Uterus (tissue), 4 donors: Measurements from ENCODE around the gene PPFIA3. TPM values are rescaled to one million over a fixed set of nuclear protein-coding genes. Genes with fewer than 3 reads are reported as not detected.

Source experiments
- DNase-seq, 2 donors: peaks; one replicate each; pipeline ENCODE4 v3.0.0-alpha.2; 2019 to 2020
- H3K27ac ChIP-seq, 2 donors: fragments of 200-600 bp; sonication (generic); 1 replicate in 1 of 2; 2 replicates in 1 of 2; pipeline ENCODE4 v1.5.1; 2016 to 2018
- H3K27me3 ChIP-seq, 2 donors: fragments of 200-600 bp; sonication (generic); one replicate each; pipeline ENCODE4 v1.5.1; 2018 to 2019; ENCODE audit warnings: control low read depth in 1 of 2
- H3K36me3 ChIP-seq, 2 donors: fragments of 200-600 bp; sonication (generic); one replicate each; pipeline ENCODE4 v1.5.1; 2019; ENCODE audit warnings: control low read depth in 1 of 2
- H3K4me1 ChIP-seq, 2 donors: fragments of 200-600 bp; sonication (generic); one replicate each; pipeline ENCODE4 v1.5.1; 2018 to 2019; ENCODE audit warnings: control low read depth in 1 of 2
- H3K4me3 ChIP-seq, 2 donors: fragments of 200-600 bp; sonication (generic); 1 replicate in 1 of 2; 2 replicates in 1 of 2; pipeline ENCODE4 v1.5.1; 2018 to 2019; ENCODE audit warnings: mild to moderate bottlenecking in 1 of 2
- H3K9me3 ChIP-seq, 2 donors: fragments of 200-600 bp; sonication (generic); one replicate each; pipeline ENCODE4 v1.5.1; 2019; ENCODE audit warnings: control low read depth in 1 of 2
- POLR2A ChIP-seq, 2 donors: fragments of 450-650 bp; IDR thresholded peaks; one replicate each; pipeline ENCODE4 v1.6.1; 2016; ENCODE audit warnings: antibody characterized with exemption in 2 of 2, mild to moderate bottlenecking in 1 of 2, moderate library complexity in 1 of 2
- intact Hi-C: fragments of 100-400 bp; cut with DNase I; formaldehyde crosslinking; loops from one replicate; pipeline ENCODE4 v1.15.1; 2023; ENCODE audit warnings: low total_unique reads
- total RNA-seq, 4 donors: library from RNA; depleted of rRNA in 3 of 4; stranded (reverse); fragments of >200 nt in 3 of 4; gene quantifications; one replicate each; pipeline versions ENCODE4 v1.1.0 to v1.2.4, GENCODE V29; 2014 to 2023
- TF ChIP-seq, protein P1 (sequence below), 4 experiments: fragments of 200-600 bp in 2 of 4; fragments of 450-650 bp in 2 of 4; sonication (generic) in 2 of 4; IDR thresholded peaks; one replicate each; pipeline ENCODE4 v1.5.1; 2016 to 2019; ENCODE audit warnings: antibody characterized with exemption in 4 of 4, mild to moderate bottlenecking in 2 of 4, moderate library complexity in 1 of 4
- donor health status: DM: yes; HTN: yes; CAD: no.

The PPFIA3 gene
- total RNA-seq = 1 to 10 TPM in 2 of 4 donors, under 1 TPM in 1, not detected in 1; 0.51 to 8.3 (median 7.4) TPM

DNA sequence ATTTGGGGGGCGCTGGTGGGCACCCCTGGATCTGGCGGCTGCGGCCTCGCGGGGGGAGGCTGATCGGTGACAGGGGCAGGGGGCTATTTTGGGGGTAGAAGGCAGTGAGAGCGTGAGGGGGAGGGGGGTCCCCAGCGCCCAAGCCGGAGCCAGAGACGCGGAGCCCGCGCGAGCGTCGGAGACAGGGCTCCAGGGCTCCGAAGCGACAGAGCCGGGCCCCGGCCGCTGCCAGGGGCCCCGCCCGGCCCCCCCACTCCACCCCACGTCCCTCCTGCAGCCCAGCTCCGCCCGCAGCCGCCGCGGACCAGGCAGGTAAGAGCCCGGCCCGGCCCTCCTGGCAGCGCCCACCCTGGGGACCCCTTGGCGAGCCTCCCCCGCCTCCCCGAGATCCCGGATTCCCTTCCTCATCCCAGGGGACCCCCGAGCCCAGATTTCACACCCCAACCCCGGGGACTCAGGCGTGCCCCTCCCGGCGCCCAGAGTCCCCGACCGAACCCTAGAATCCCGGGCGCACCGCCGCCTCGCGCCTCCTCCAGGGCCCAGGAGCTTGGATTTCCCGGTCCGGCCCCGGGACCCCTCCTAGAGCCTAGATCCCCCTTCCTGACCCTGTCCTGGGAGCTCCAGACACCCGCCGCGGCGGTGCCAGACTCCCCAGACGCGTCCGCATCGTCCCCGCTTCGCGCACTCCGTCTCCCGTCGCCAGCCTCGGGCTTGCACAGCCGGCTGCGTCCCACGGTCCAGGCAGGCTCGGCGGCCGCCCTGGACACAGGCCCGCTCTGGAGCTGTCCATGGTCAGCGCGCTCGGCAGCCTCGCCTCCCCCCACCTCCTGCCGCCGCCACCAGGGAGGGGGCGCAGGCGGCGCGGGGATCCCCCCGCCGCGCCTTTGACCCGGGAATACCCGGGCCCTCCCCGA is at the start of gene PPFIA3:
Gene PPFIA3, plus strand, starts transcription at position 134 of the 914 bp plus-strand sequence. CDS start 8,330 bp downstream, outside the sequence.
- H3K27me3 ChIP-seq = no peaks in the 10 kb centered on the region
- no peak for TF ChIP-seq POLR2A (IDR thresholded peaks at IDR 0.05)
- TF ChIP-seq, protein P1, sequence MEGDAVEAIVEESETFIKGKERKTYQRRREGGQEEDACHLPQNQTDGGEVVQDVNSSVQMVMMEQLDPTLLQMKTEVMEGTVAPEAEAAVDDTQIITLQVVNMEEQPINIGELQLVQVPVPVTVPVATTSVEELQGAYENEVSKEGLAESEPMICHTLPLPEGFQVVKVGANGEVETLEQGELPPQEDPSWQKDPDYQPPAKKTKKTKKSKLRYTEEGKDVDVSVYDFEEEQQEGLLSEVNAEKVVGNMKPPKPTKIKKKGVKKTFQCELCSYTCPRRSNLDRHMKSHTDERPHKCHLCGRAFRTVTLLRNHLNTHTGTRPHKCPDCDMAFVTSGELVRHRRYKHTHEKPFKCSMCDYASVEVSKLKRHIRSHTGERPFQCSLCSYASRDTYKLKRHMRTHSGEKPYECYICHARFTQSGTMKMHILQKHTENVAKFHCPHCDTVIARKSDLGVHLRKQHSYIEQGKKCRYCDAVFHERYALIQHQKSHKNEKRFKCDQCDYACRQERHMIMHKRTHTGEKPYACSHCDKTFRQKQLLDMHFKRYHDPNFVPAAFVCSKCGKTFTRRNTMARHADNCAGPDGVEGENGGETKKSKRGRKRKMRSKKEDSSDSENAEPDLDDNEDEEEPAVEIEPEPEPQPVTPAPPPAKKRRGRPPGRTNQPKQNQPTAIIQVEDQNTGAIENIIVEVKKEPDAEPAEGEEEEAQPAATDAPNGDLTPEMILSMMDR (IDR thresholded peaks at IDR 0.05) = no peak
- no peaks in the 10 kb centered on the region for H3K9me3 ChIP-seq
- H3K4me3 ChIP-seq = peak within 1 kb of the TSS; percentile 51 to 66
- peak within 1 kb of the TSS; percentile 86 to 96 for H3K27ac ChIP-seq
- H3K4me1 ChIP-seq = peaks cover 0 to 17% of the 10 kb centered on the region in 2 donors
- H3K36me3 ChIP-seq = no peaks in the 10 kb centered on the region
- intact Hi-C loops = no loop called here
- peak in 1 of 2 donors; percentile 64 for DNase-seq

DNA sequence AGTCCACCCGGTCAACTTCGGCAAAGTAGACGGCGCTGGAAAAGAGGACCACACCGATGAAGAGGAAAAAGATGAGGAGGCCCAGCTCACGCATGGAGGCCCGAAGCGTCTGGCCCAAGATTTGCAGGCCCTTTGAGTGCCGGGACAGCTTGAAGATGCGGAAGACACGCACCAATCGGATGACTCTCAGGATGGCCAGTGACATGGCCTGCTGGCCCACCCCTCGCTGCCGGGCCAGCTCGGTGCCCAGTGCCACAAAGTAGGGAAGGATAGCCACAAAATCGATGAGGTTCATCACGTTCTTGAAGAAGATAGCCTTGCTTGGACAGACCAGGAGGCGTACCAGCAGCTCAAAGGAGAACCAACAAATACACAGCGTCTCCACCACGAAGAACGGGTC is 48.9 kb upstream of the PPFIA3 start:
- DNase-seq = no peak
- Histone ChIP-seq H3K27ac (no peak overlapping the region), H3K9me3 (no peaks in the 10 kb centered on the region), H3K27me3 (peaks cover 14 to 26% of the 10 kb centered on the region in 2 donors), H3K4me1 (peaks cover 0 to 10% of the 10 kb centered on the region in 2 donors), H3K36me3 (no peaks in the 10 kb centered on the region), H3K4me3 (no peak overlapping the region)
- TF ChIP-seq POLR2A (IDR thresholded peaks at IDR 0.05) = no peak
- TF ChIP-seq, protein P1 (IDR thresholded peaks at IDR 0.05) = no peak
- intact Hi-C loops = no loop called here

DNA sequence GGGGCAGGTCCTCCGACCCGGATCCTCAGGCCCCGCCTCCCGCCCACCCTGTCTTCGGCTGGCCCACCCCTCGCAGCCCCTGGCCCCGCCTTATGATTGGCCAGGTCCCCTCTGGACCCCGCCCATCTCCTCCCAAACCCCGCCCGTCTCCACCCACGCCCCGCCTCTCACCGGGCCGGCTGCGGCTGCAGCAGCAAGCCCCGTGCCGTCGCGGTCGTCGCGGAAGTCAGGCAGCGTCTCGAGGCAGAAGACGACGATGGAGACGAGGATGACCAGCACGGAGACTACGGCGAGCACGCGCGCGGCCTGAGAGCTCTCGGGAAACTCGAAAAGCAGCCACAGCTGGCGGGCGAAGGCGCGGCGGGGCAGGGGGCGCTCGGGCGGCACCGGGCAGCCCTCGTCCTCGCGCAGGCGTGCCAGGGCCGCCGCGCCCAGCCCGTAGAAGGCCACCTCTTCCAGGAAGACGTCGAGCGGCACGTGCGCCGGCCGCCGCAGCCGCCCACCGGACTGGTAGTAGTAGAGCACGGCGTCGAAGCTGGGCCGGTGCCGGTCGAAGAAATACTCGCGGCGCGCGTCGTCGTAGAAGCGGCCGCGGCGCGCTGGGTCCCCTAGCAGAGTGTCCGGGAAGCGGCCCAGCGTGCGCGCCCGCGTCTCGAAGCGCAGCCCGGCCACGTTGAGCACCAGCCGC is 47.3 kb upstream of the PPFIA3 start:
- no peak for DNase-seq
- Histone ChIP-seq H3K4me1 (peaks cover 0 to 10% of the 10 kb centered on the region in 2 donors), H3K4me3 (no peak overlapping the region), H3K36me3 (no peaks in the 10 kb centered on the region), H3K27ac (no peak overlapping the region), H3K27me3 (peaks cover 14 to 26% of the 10 kb centered on the region in 2 donors), H3K9me3 (no peaks in the 10 kb centered on the region)
- TF ChIP-seq, protein P1 (IDR thresholded peaks at IDR 0.05) = no peak
- TF ChIP-seq POLR2A (IDR thresholded peaks at IDR 0.05) = no peak
- intact Hi-C loops = no loop called here

DNA sequence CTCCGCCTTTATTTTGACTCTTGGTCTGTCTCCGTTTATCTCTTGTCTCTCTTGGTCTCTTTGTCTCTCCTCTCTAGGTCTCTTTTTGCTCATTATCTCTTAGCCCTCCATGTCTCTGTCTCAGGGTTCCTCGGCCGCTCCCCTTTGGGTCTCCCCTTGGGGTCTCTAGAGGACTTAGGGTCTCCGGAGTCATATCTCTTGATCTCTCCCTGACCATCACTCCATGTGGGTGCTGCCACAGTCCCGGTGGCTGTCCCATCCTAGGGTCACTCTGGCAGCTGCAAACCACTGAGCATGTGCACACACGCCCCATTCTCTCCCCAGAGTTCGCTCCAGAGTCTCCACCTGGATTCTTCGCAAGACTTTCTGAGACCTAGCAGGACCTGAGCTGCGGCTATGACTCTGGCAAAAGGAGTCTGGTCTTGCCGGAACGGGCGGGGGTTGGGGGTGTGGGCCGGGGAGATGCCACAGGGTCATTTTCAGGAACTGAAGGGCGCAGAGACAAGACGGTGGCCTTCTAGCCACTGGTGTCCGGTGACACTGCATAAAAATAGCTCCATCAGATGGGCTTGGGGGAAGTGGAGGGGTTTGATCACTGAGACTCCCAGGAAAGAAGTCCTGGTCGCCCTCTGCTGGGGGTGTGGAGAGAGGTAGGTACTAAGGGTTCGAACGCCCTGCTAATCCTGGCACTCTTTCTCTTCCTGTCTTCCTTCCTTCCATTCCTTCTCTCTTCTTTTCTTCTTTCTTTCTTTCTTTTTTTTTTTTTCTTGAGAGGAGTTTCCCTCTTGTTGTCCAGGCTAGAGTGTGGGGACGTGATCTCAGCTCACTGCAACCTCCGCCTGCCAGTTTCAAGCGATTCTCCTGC is 45.6 kb upstream of the PPFIA3 start:
- Histone ChIP-seq H3K36me3 (no peaks in the 10 kb centered on the region), H3K27ac (no peak overlapping the region), H3K4me1 (peaks cover 0 to 10% of the 10 kb centered on the region in 2 donors), H3K27me3 (peaks cover 14 to 26% of the 10 kb centered on the region in 2 donors), H3K4me3 (no peak overlapping the region), H3K9me3 (no peaks in the 10 kb centered on the region)
- no peak for TF ChIP-seq POLR2A (IDR thresholded peaks at IDR 0.05)
- TF ChIP-seq, protein P1 (IDR thresholded peaks at IDR 0.05) = no peak
- intact Hi-C loops = no loop called here
- DNase-seq = no peak
